Bronchial epithelial cell (primary cell): Measurements from ENCODE around the gene ANK2. TPM values are rescaled to one million over a fixed set of nuclear protein-coding genes. Genes with fewer than 3 reads are reported as not detected.
A peak's percentile ranks its signal among the peaks of the same experiment; 100 is the strongest.
"Not testable (repeated sequence)": the region's sequence is repeated elsewhere in the genome, so short reads cannot be mapped to it uniquely, and the experiment has no call there.

Experiments used
- DNase-seq: peaks from one replicate; pipeline ENCODE4 v3.0.0-alpha.2; 2010; ENCODE audit warnings: low read depth
- FAIRE-seq: peaks from 2 replicates; lab custom pipeline; 2011; peaks lifted over from hg19 to GRCh38; lab: Jason Lieb, UNC
- H3K27me3 ChIP-seq: 2 replicates; pipeline ENCODE4 v1.5.1; 2011; ENCODE audit warnings: low read length; ENCODE audit not compliant: control insufficient read depth, insufficient read depth
- H3K36me3 ChIP-seq: 2 replicates; pipeline ENCODE4 v1.5.1; 2011; ENCODE audit warnings: low read length; ENCODE audit not compliant: control insufficient read depth, insufficient read depth
- H3K4me3 ChIP-seq: 2 replicates; pipeline ENCODE4 v1.5.1; 2011; ENCODE audit warnings: mild to moderate bottlenecking, low read depth, low read length, control low read depth
- total RNA-seq: library from RNA; depleted of rRNA; stranded (reverse); fragments of >200 nt; gene quantifications from 2 replicates; pipeline ENCODE4 v1.2.1, GENCODE V29; 2014
- TF ChIP-seq, protein P1 (sequence below): IDR thresholded peaks from 2 replicates; pipeline ENCODE4 v1.5.1; 2011; ENCODE audit warnings: mild to moderate bottlenecking, moderate library complexity, low read length, control low read depth, inconsistent platforms; ENCODE audit not compliant: insufficient read depth, severe bottlenecking

The ANK2 gene
- total RNA-seq, 1 donor from 2014 or later, result 2.6 TPM

DNA sequence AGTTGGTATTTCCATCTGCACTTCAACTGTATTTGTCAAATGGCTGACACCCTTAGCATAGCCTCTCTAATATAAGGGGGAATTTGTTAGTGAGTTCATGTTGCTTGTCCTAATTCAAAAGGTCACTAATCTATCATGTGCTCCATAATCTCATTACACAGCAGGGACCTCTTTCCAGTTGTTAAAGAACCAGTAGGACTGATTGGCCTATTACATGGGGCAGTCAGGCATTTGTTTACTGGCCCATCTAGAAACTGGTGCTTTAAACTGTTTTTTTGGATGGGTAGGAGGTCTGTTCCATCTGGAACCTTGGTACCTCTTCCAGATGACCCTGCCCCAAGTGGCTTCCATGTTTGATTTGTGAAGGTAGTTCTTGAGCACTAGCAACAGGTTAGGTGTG, 11.4 kb downstream of the ANK2 start:
- no peak for FAIRE-seq
- Histone ChIP-seq H3K36me3 (no peaks in the 10 kb centered on the region), H3K4me3 (no peak overlapping the region), H3K27me3 (no peaks in the 10 kb centered on the region)
- TF ChIP-seq, protein P1, sequence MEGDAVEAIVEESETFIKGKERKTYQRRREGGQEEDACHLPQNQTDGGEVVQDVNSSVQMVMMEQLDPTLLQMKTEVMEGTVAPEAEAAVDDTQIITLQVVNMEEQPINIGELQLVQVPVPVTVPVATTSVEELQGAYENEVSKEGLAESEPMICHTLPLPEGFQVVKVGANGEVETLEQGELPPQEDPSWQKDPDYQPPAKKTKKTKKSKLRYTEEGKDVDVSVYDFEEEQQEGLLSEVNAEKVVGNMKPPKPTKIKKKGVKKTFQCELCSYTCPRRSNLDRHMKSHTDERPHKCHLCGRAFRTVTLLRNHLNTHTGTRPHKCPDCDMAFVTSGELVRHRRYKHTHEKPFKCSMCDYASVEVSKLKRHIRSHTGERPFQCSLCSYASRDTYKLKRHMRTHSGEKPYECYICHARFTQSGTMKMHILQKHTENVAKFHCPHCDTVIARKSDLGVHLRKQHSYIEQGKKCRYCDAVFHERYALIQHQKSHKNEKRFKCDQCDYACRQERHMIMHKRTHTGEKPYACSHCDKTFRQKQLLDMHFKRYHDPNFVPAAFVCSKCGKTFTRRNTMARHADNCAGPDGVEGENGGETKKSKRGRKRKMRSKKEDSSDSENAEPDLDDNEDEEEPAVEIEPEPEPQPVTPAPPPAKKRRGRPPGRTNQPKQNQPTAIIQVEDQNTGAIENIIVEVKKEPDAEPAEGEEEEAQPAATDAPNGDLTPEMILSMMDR, result no peak
- DNase-seq, result no peak

DNA sequence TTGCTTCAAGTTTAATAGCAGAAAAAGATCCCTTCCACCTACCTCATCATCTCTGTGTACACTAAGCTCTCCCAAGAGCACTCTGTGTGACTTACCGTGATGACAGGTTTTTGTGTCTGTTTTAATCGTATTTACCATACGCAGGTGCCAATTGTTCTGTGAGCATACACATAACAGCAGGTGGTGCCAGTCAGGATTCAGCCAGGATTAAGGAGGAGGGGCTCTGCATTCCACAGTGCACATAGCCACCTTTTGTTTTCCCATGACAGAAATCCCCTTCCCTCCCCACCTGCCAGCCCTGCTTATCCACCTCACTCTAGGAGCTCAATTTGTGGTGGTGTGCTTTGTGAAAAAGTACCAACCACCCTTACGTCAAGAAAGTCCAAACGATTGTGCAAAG, 14.8 kb downstream of the ANK2 start:
- Histone ChIP-seq H3K36me3 (no peaks in the 10 kb centered on the region), H3K27me3 (no peaks in the 10 kb centered on the region), H3K4me3 (no peak overlapping the region)
- DNase-seq (no peak), FAIRE-seq (no peak)
- TF ChIP-seq, protein P1, result no peak

DNA sequence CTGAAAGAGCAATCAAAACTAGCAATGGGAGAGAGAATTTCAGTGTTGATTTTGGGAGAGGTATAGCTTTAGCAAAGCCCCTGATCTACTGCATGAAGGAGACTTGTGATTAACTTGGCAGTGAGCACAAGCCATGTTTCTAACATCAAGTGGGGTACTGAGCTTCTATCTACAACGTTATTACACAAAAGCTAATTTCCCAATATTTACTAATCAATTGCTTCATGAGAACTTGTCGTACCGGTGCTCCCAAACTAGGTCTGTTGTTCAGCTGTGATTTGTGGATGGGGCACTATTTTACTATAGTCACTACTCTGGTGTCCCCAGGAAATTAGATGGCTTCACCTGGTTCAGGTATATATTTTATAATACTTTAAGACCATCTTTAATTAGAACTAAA, 16.2 kb downstream of the ANK2 start:
- DNase-seq (no peak), FAIRE-seq (no peak)
- H3K4me3 ChIP-seq, result no peak overlapping the region
- H3K36me3 ChIP-seq, result no peaks in the 10 kb centered on the region
- no peaks in the 10 kb centered on the region for H3K27me3 ChIP-seq
- TF ChIP-seq, protein P1, result no peak

DNA sequence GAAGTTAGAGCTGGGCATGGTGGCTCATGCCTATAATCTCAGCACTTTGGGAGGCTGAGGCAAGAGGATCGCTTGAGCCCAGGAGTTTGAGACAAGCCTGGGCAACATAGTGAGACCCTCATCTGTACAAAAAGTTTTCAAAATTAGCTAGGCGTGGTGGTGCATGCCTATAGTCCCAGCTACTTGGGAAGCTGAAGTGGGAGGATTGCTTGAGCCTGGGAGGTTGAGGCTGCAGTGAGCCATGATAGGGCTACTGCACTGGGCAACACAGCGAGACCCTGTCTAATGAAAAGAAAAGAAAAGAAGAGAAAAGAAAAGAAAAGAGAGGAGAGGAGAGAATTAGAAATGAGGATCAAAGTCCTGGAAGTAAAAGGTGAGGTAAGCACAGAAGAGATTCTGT, 19.3 kb downstream of the ANK2 start:
- not testable (repeated sequence) for H3K36me3 ChIP-seq, H3K27me3 ChIP-seq, DNase-seq, H3K4me3 ChIP-seq, FAIRE-seq

DNA sequence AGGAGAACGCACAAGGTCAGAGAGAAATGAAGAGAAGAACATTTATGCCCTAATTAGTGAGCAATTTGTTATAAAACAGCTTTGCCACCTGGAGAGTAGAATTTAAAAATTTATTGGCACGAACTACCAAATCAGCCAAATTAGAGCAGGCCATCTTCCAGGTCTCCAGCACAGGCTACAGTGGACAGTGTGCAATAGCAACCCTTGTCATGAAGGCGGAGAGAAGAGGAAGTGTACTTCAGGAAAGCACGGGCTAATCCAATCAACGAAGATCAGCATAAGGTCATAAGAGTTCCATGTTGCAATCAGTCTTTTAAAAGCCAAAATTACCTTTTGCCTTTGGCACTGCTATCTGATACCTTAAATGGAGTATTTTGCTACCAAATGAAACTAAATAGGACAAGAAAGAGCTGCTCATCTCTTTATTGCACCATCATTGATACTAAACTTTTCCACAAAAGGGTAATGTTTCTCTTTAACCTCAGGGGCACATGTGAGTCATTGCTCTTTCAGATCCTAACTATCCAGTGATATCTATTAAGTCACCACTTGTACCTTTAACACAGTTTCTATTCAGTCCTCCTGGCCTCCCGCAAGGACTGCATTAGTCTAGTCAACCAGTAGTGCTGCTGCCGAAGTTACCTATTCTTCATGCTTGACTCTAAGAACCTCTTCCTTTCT, 19.9 kb downstream of the ANK2 start:
- H3K36me3 ChIP-seq, result no peaks in the 10 kb centered on the region
- no peak for FAIRE-seq
- TF ChIP-seq, protein P1, result no peak
- H3K27me3 ChIP-seq, result no peaks in the 10 kb centered on the region
- peak; percentile 33 for DNase-seq
- H3K4me3 ChIP-seq, result no peak overlapping the region

DNA sequence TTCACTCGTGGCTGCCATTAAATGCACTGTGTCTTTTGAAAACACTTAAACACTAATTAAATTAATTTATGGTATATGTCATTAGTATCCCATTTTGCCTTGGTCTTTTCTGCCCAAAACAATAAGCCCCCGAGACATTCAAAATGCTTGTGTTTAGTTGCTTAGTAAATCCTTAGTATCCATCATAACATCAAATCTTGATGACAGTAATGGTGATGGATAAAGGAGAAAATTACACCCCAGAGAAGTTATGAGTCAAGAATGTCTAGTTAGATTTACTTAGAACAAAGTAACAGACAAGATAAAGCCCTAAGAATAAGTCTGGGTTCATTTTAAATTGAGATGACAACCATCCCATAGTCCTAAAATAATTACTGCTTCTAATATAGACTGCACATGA, 21.3 kb downstream of the ANK2 start:
- no peak for FAIRE-seq
- H3K36me3 ChIP-seq, result no peaks in the 10 kb centered on the region
- DNase-seq, result no peak
- H3K4me3 ChIP-seq, result no peak overlapping the region
- no peaks in the 10 kb centered on the region for H3K27me3 ChIP-seq
- TF ChIP-seq, protein P1, result no peak
